Measurements from ENCODE around the gene SF3B5.
A peak's percentile ranks its signal among the peaks of the same experiment; 100 is the strongest.

The SF3B5 gene

GRCh38 chr6:144106206-144106605, 10.8 kb upstream of the SF3B5 start:
- no peak overlapping the region for H3K9ac ChIP-seq
- no peak overlapping the region for H3K4me2 ChIP-seq
- no peaks in the 10 kb centered on the region for H4K20me1 ChIP-seq (ENCODE audit: insufficient read depth)
- no peaks in the 10 kb centered on the region for H3K79me2 ChIP-seq (ENCODE audit: insufficient read depth, low read depth)
- TF ChIP-seq, protein P1, sequence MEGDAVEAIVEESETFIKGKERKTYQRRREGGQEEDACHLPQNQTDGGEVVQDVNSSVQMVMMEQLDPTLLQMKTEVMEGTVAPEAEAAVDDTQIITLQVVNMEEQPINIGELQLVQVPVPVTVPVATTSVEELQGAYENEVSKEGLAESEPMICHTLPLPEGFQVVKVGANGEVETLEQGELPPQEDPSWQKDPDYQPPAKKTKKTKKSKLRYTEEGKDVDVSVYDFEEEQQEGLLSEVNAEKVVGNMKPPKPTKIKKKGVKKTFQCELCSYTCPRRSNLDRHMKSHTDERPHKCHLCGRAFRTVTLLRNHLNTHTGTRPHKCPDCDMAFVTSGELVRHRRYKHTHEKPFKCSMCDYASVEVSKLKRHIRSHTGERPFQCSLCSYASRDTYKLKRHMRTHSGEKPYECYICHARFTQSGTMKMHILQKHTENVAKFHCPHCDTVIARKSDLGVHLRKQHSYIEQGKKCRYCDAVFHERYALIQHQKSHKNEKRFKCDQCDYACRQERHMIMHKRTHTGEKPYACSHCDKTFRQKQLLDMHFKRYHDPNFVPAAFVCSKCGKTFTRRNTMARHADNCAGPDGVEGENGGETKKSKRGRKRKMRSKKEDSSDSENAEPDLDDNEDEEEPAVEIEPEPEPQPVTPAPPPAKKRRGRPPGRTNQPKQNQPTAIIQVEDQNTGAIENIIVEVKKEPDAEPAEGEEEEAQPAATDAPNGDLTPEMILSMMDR (conservative IDR thresholded peaks at IDR 0.05; ENCODE audit: low read depth, low read length) = no peak
- no peaks in the 10 kb centered on the region for H3K36me3 ChIP-seq (ENCODE audit: insufficient read depth)
- no peaks in the 10 kb centered on the region for H3K27me3 ChIP-seq (ENCODE audit: insufficient read depth, low read depth)
- no peak overlapping the region for H2AFZ ChIP-seq (ENCODE audit: low read depth)
- H3K4me1 ChIP-seq (ENCODE audit: low read depth, poor library complexity, severe bottlenecking) = peaks cover 3% of the 10 kb centered on the region
- H3K27ac ChIP-seq = no peak overlapping the region
- no peak overlapping the region for H3K4me3 ChIP-seq (IDR thresholded peaks at IDR 0.05; ENCODE audit: insufficient read depth, low read depth, low read length)

GRCh38 chr6:144104898-144105487, 9.6 kb upstream of the SF3B5 start:
- TF ChIP-seq, protein P1 (conservative IDR thresholded peaks at IDR 0.05; ENCODE audit: low read depth, low read length) = peak; percentile 79
- no peak overlapping the region for H3K4me2 ChIP-seq
- no peaks in the 10 kb centered on the region for H3K36me3 ChIP-seq (ENCODE audit: insufficient read depth)
- no peak overlapping the region for H2AFZ ChIP-seq (ENCODE audit: low read depth)
- H3K4me3 ChIP-seq (IDR thresholded peaks at IDR 0.05; ENCODE audit: insufficient read depth, low read depth, low read length) = no peak overlapping the region
- H3K27ac ChIP-seq = no peak overlapping the region
- H3K27me3 ChIP-seq (ENCODE audit: insufficient read depth, low read depth) = no peaks in the 10 kb centered on the region
- H3K79me2 ChIP-seq (ENCODE audit: insufficient read depth, low read depth) = no peaks in the 10 kb centered on the region
- H4K20me1 ChIP-seq (ENCODE audit: insufficient read depth) = no peaks in the 10 kb centered on the region
- no peak overlapping the region for H3K9ac ChIP-seq
- peaks cover 3% of the 10 kb centered on the region for H3K4me1 ChIP-seq (ENCODE audit: low read depth, poor library complexity, severe bottlenecking)

DNA sequence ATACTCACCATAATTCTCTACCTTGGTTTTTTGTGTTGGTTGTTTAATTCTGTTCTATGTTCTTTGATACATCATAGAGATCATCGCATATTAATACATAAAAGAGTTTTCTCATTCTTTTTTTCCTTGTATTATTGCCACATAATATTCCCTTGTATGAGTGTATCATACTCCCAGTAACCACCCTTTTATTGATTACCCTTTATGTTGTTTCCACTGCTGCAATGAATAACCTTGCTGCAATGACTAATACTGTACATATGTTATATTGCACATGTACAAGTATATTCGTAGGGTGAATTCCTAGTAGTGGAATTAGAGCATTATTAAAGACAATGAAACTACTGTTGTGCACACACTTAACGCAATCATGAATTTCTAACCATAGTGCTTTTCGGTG, 9.1 kb upstream of the SF3B5 start:
- no peaks in the 10 kb centered on the region for H3K27me3 ChIP-seq (ENCODE audit: insufficient read depth, low read depth)
- H3K36me3 ChIP-seq (ENCODE audit: insufficient read depth) = no peaks in the 10 kb centered on the region
- no peak overlapping the region for H3K27ac ChIP-seq
- H2AFZ ChIP-seq (ENCODE audit: low read depth) = no peak overlapping the region
- H4K20me1 ChIP-seq (ENCODE audit: insufficient read depth) = no peaks in the 10 kb centered on the region
- H3K9ac ChIP-seq = no peak overlapping the region
- H3K4me1 ChIP-seq (ENCODE audit: low read depth, poor library complexity, severe bottlenecking) = peaks cover 8% of the 10 kb centered on the region
- H3K4me3 ChIP-seq (IDR thresholded peaks at IDR 0.05; ENCODE audit: insufficient read depth, low read depth, low read length) = no peak overlapping the region
- TF ChIP-seq, protein P1 (conservative IDR thresholded peaks at IDR 0.05; ENCODE audit: low read depth, low read length) = no peak
- H3K4me2 ChIP-seq = no peak overlapping the region
- no peaks in the 10 kb centered on the region for H3K79me2 ChIP-seq (ENCODE audit: insufficient read depth, low read depth)

DNA sequence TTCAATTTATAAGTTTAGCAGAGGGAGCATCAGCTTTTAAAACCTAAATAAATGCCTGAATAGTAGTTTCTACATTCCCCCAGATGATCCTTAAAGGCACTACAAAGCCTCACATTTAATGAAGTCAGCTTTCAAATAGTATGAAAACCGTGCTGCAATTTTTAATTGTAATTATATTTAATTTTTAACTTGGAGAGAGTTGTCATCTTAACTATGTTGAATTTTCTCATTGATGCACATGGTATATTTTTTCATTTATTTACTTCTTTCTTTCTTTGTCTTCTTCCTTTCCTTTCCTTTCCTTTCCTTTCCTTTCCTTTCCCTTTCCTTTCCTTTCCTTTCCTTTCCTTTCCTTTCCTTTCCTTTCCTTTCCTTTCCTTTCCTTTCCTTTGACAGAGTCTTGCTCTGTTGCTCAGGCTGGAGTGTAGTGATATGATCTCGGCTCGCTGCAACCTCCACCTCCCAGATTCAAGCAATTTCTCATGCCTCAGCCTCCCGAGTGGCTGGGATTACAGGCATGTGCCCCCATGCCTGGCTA, 7.7 kb upstream of the SF3B5 start:
- Histone ChIP-seq H3K27me3 (ENCODE audit: insufficient read depth, low read depth) (no peaks in the 10 kb centered on the region), H3K9ac (no peak overlapping the region), H2AFZ (ENCODE audit: low read depth) (no peak overlapping the region), H3K36me3 (ENCODE audit: insufficient read depth) (no peaks in the 10 kb centered on the region), H3K4me3 (IDR thresholded peaks at IDR 0.05; ENCODE audit: insufficient read depth, low read depth, low read length) (no peak overlapping the region), H3K4me2 (no peak overlapping the region), H3K4me1 (ENCODE audit: low read depth, poor library complexity, severe bottlenecking) (peaks cover 16% of the 10 kb centered on the region), H4K20me1 (ENCODE audit: insufficient read depth) (no peaks in the 10 kb centered on the region), H3K79me2 (ENCODE audit: insufficient read depth, low read depth) (no peaks in the 10 kb centered on the region), H3K27ac (no peak overlapping the region)
- TF ChIP-seq, protein P1 (conservative IDR thresholded peaks at IDR 0.05; ENCODE audit: low read depth, low read length) = no peak
